ENCODE data around the gene XYLT2. TPM values are rescaled to one million over a fixed set of nuclear protein-coding genes. Genes with fewer than 3 reads are reported as not detected.

Gene XYLT2
- total RNA-seq, 1 donor from 2014 or later: 12.2 TPM

DNA sequence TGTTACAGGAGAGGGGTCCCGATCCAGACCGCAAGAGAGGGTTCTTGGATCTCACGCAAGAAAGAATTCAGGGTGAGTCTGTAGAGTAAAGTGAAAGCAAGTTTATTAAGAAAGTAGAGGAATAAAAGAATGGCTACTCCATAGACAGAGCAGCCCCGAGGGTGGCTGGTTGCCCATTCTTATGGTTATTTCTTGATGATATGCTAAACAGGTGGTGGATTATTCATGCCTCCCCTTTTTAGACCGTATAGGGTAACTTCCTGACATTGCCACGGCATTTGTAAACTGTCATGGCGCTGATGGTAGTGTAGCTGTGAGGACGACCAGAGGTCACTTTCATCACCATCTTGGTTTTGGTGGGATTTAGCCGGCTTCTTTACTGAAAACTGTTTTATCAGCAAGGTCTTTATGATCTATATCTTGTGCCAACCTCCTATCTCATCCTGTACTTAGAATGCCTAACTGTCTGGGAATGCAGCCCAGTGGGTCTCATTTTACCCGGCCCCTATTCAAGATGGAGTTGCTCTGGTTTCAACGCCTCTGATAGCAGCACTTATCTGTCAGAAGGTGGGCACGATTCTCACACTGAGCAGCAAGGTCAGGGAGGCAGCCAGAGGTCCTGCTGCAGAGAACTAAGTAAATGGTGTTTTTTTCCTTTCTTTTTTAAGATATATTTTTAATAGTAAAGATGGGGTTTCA, 26.5 kb upstream of the XYLT2 start:
- no peak overlapping the region for H2AFZ ChIP-seq (replicated peaks)
- no peak overlapping the region for H3K4me3 ChIP-seq
- no peak overlapping the region for H3K27ac Mint-ChIP-seq
- no peaks in the 10 kb centered on the region for H3K9me3 ChIP-seq (ENCODE audit: low read depth)
- no peaks in the 10 kb centered on the region for H4K20me1 ChIP-seq (ENCODE audit: low read depth)
- no peaks in the 10 kb centered on the region for H3K79me2 ChIP-seq (ENCODE audit: low read depth)
- no peaks in the 10 kb centered on the region for H3F3A ChIP-seq (ENCODE audit: low read depth)
- H3K36me3 Mint-ChIP-seq: no peaks in the 10 kb centered on the region
- H3K9ac ChIP-seq: no peak overlapping the region
- no peak overlapping the region for H3K27ac ChIP-seq
- H3K9me3 Mint-ChIP-seq: no peaks in the 10 kb centered on the region
- no peaks in the 10 kb centered on the region for H3K36me3 ChIP-seq
- TF ChIP-seq, protein P1, sequence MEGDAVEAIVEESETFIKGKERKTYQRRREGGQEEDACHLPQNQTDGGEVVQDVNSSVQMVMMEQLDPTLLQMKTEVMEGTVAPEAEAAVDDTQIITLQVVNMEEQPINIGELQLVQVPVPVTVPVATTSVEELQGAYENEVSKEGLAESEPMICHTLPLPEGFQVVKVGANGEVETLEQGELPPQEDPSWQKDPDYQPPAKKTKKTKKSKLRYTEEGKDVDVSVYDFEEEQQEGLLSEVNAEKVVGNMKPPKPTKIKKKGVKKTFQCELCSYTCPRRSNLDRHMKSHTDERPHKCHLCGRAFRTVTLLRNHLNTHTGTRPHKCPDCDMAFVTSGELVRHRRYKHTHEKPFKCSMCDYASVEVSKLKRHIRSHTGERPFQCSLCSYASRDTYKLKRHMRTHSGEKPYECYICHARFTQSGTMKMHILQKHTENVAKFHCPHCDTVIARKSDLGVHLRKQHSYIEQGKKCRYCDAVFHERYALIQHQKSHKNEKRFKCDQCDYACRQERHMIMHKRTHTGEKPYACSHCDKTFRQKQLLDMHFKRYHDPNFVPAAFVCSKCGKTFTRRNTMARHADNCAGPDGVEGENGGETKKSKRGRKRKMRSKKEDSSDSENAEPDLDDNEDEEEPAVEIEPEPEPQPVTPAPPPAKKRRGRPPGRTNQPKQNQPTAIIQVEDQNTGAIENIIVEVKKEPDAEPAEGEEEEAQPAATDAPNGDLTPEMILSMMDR (IDR thresholded peaks at IDR 0.05): no peak
- TF ChIP-seq EZH2phosphoT487 (IDR thresholded peaks at IDR 0.05) (no peak), EZH2 (IDR thresholded peaks at IDR 0.05) (no peak)
- no peaks in the 10 kb centered on the region for H3K27me3 ChIP-seq
- no peak for DNase-seq (ENCODE audit: low spot score)
- no peaks in the 10 kb centered on the region for H3K4me1 ChIP-seq
- H3K27me3 Mint-ChIP-seq (ENCODE audit: insufficient read depth, low read depth): peaks cover 6% of the 10 kb centered on the region
- peaks cover 5% of the 10 kb centered on the region for H3K4me1 Mint-ChIP-seq
- H3K4me2 ChIP-seq: no peak overlapping the region
- no peak overlapping the region for H3K4me3 Mint-ChIP-seq

DNA sequence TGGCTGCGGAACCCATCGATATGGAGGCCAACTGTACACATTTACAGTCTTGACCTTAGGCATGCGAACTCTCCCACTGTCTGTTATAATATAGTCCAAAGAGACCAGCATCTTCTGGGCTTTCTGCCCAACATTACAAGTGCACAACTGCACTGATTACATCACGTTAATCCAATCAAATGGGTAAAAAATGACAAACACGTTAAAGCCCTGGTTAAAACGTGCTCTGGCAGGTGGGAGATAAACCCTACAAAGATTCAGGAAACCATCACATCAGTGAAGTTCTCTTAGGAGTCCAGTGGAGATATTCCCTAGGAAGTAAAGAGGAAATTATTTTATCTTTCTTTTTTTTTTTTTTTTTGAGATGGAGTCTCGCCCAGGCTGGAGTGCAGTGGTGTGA, 23.7 kb upstream of the XYLT2 start:
- H3K27me3 Mint-ChIP-seq (ENCODE audit: insufficient read depth, low read depth): peaks cover 5% of the 10 kb centered on the region
- H3F3A ChIP-seq (ENCODE audit: low read depth): no peaks in the 10 kb centered on the region
- H3K9ac ChIP-seq: no peak overlapping the region
- H3K4me3 ChIP-seq: no peak overlapping the region
- DNase-seq (ENCODE audit: low spot score): no peak
- H3K27ac ChIP-seq: no peak overlapping the region
- no peaks in the 10 kb centered on the region for H3K4me1 ChIP-seq
- H3K4me3 Mint-ChIP-seq: no peak overlapping the region
- no peaks in the 10 kb centered on the region for H3K9me3 Mint-ChIP-seq
- no peaks in the 10 kb centered on the region for H3K27me3 ChIP-seq
- TF ChIP-seq EZH2phosphoT487 (IDR thresholded peaks at IDR 0.05): no peak
- TF ChIP-seq EZH2 (IDR thresholded peaks at IDR 0.05): no peak
- TF ChIP-seq, protein P1 (IDR thresholded peaks at IDR 0.05): no peak
- H3K36me3 ChIP-seq: no peaks in the 10 kb centered on the region
- no peaks in the 10 kb centered on the region for H3K79me2 ChIP-seq (ENCODE audit: low read depth)
- no peak overlapping the region for H2AFZ ChIP-seq (replicated peaks)
- no peaks in the 10 kb centered on the region for H4K20me1 ChIP-seq (ENCODE audit: low read depth)
- peaks cover 14% of the 10 kb centered on the region for H3K4me1 Mint-ChIP-seq
- H3K4me2 ChIP-seq: no peak overlapping the region
- H3K9me3 ChIP-seq (ENCODE audit: low read depth): no peaks in the 10 kb centered on the region
- no peaks in the 10 kb centered on the region for H3K36me3 Mint-ChIP-seq
- no peak overlapping the region for H3K27ac Mint-ChIP-seq

DNA sequence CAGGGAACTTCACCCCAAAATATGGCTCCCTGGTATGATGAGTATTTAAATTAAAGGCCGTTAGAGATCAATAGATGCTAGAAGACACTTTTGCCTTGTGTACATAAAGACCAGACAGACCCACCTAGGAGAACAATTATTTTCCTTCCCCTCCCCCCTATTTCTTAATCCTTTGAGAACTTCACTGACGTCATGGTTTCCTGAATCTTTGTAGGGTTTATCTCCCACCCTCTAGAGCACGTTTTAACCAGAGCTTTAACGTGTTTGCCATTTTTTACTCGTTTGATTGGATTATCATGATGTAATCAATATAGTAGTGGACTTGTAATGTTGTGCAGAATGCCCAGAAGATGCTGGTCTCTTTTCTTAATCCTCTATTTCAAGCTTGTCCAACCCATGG, 22.9 kb upstream of the XYLT2 start:
- DNase-seq (ENCODE audit: low spot score): no peak
- H3K9me3 Mint-ChIP-seq: no peaks in the 10 kb centered on the region

More for the DNA sequence above, 22.9 kb upstream of the XYLT2 start:
- Histone ChIP-seq H3K9ac (no peak overlapping the region), H3F3A (ENCODE audit: low read depth) (no peaks in the 10 kb centered on the region), H3K79me2 (ENCODE audit: low read depth) (no peaks in the 10 kb centered on the region), H3K4me2 (no peak overlapping the region), H3K27me3 (no peaks in the 10 kb centered on the region), H3K9me3 (ENCODE audit: low read depth) (no peaks in the 10 kb centered on the region), H3K4me1 (no peaks in the 10 kb centered on the region), H3K27ac (no peak overlapping the region), H3K4me3 (no peak overlapping the region), H3K36me3 (no peaks in the 10 kb centered on the region), H2AFZ (replicated peaks) (no peak overlapping the region), H4K20me1 (ENCODE audit: low read depth) (no peaks in the 10 kb centered on the region)
- H3K4me3 Mint-ChIP-seq: no peak overlapping the region
- TF ChIP-seq EZH2 (IDR thresholded peaks at IDR 0.05) (no peak), EZH2phosphoT487 (IDR thresholded peaks at IDR 0.05) (no peak)
- TF ChIP-seq, protein P1 (IDR thresholded peaks at IDR 0.05): no peak
- no peaks in the 10 kb centered on the region for H3K36me3 Mint-ChIP-seq
- peaks cover 19% of the 10 kb centered on the region for H3K4me1 Mint-ChIP-seq
- H3K27ac Mint-ChIP-seq: no peak overlapping the region
- peaks cover 7% of the 10 kb centered on the region for H3K27me3 Mint-ChIP-seq (ENCODE audit: insufficient read depth, low read depth)
